Measurements from ENCODE around the gene GLDN.

- TF ChIP-seq, protein P1, sequence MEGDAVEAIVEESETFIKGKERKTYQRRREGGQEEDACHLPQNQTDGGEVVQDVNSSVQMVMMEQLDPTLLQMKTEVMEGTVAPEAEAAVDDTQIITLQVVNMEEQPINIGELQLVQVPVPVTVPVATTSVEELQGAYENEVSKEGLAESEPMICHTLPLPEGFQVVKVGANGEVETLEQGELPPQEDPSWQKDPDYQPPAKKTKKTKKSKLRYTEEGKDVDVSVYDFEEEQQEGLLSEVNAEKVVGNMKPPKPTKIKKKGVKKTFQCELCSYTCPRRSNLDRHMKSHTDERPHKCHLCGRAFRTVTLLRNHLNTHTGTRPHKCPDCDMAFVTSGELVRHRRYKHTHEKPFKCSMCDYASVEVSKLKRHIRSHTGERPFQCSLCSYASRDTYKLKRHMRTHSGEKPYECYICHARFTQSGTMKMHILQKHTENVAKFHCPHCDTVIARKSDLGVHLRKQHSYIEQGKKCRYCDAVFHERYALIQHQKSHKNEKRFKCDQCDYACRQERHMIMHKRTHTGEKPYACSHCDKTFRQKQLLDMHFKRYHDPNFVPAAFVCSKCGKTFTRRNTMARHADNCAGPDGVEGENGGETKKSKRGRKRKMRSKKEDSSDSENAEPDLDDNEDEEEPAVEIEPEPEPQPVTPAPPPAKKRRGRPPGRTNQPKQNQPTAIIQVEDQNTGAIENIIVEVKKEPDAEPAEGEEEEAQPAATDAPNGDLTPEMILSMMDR (IDR thresholded peaks at IDR 0.05; ENCODE audit: insufficient read depth, low read depth, low read length): no peak
- TF ChIP-seq EZH2 (IDR thresholded peaks at IDR 0.05; ENCODE audit: insufficient read depth, low read length): no peak
Measured at GRCh38 chr15:51331141-51331540, 10.3 kb upstream of the GLDN start.

Data from astrocyte (in vitro differentiated cells and primary cell).